HepG2 (cell line): ENCODE measurements around the gene TFPI. TPM values are rescaled to one million over a fixed set of nuclear protein-coding genes. Genes with fewer than 3 reads are reported as not detected.

Experiments used
- CEBPG ChIP-seq: IDR thresholded peaks from 2 replicates; pipeline ENCODE4 v1.6.1; 2016
- ELF3 ChIP-seq: IDR thresholded peaks from 2 replicates; pipeline ENCODE4 v1.6.1; 2016; ENCODE audit warnings: missing genetic modification reagents, missing compliant biosample characterization
- FOXA3 ChIP-seq: IDR thresholded peaks from 2 replicates; pipeline ENCODE4 v1.6.1; 2016; ENCODE audit warnings: missing genetic modification reagents, missing compliant biosample characterization
- HMG20B ChIP-seq: conservative IDR thresholded peaks from 2 replicates; pipeline ENCODE4 v1.6.1; 2016; ENCODE audit warnings: missing genetic modification reagents, missing compliant biosample characterization
- ISL2 ChIP-seq: sonication (generic); formaldehyde crosslinking; IDR thresholded peaks from 2 replicates; pipeline ENCODE4 v1.5.0; 2020; ENCODE audit warnings: missing genetic modification reagents
- POGZ ChIP-seq: sonication (generic); formaldehyde crosslinking; IDR thresholded peaks from 2 replicates; pipeline ENCODE4 v1.4.0; 2020; ENCODE audit warnings: mild to moderate bottlenecking, missing genetic modification reagents
- RARA ChIP-seq: IDR thresholded peaks from 2 replicates; pipeline ENCODE4 v1.6.1; 2016; ENCODE audit warnings: missing genetic modification reagents, missing compliant biosample characterization
- RXRB ChIP-seq: IDR thresholded peaks from 2 replicates; pipeline ENCODE4 v1.6.1; 2016; ENCODE audit warnings: borderline replicate concordance, missing genetic modification reagents, missing compliant biosample characterization
- SOX5 ChIP-seq: IDR thresholded peaks from 2 replicates; pipeline ENCODE4 v1.6.1; 2016; ENCODE audit warnings: borderline replicate concordance
- TEAD3 ChIP-seq: optimal IDR thresholded peaks from 2 replicates; pipeline ENCODE3; 2016; ENCODE audit warnings: borderline replicate concordance
- ZNF24 ChIP-seq: fragments of 450-650 bp; IDR thresholded peaks from 2 replicates; pipeline ENCODE4 v1.6.1; 2017; ENCODE audit warnings: antibody characterized with exemption, mild to moderate bottlenecking
- ZSCAN31 ChIP-seq: sonication (generic); formaldehyde crosslinking; IDR thresholded peaks from 2 replicates; pipeline ENCODE4 v1.5.0; 2020; ENCODE audit warnings: low read depth, mild to moderate bottlenecking, missing genetic modification reagents
- polyA plus RNA-seq, 8 experiments: library from polyadenylated mRNA; depleted of rRNA in 3 of 8; stranded (reverse) in 7 of 8; unstranded in 1 of 8; fragments of >200 nt; fragmentation: Illumina TruSeq in 4 of 8; extraction: Trizol in 4 of 8; gene quantifications; 2 replicates each; pipeline versions ENCODE4 v1.2.1 to v1.2.3, GENCODE V29; 2011 to 2016; ENCODE audit warnings: low read depth in 4 of 8, missing spikeins in 1 of 8, mixed read lengths in 1 of 8; ENCODE audit not compliant: insufficient read depth in 1 of 8
- total RNA-seq, 5 experiments: library from RNA; depleted of rRNA; stranded (reverse); fragments of >200 nt; fragmentation: Illumina TruSeq; extraction: Trizol; gene quantifications; 2 replicates each; pipeline ENCODE4 v1.2.3, GENCODE V29; 2016; ENCODE audit warnings: low read depth in 1 of 5
- TF ChIP-seq, protein P1 (sequence below): IDR thresholded peaks from 2 replicates; pipeline ENCODE4 v1.6.1; 2016; ENCODE audit warnings: low read depth, missing genetic modification reagents, missing compliant biosample characterization
- TF ChIP-seq, protein P2 (sequence below): sonication (generic); formaldehyde crosslinking; conservative IDR thresholded peaks from 2 replicates; pipeline ENCODE4 v1.4.0; 2020; ENCODE audit warnings: mild to moderate bottlenecking, missing genetic modification reagents, moderate library complexity
- TF ChIP-seq, protein P3 (sequence below): IDR thresholded peaks from 2 replicates; pipeline ENCODE4 v1.4.0; 2020; ENCODE audit warnings: mild to moderate bottlenecking, missing genetic modification reagents

TFPI gene
- total and polyA plus RNA-seq, 2 of the 13 experiments (the other 11 are each of a cell fraction or from before 2014, with no cell fraction given): 301 to 436 TPM

- TF ChIP-seq, protein P1, sequence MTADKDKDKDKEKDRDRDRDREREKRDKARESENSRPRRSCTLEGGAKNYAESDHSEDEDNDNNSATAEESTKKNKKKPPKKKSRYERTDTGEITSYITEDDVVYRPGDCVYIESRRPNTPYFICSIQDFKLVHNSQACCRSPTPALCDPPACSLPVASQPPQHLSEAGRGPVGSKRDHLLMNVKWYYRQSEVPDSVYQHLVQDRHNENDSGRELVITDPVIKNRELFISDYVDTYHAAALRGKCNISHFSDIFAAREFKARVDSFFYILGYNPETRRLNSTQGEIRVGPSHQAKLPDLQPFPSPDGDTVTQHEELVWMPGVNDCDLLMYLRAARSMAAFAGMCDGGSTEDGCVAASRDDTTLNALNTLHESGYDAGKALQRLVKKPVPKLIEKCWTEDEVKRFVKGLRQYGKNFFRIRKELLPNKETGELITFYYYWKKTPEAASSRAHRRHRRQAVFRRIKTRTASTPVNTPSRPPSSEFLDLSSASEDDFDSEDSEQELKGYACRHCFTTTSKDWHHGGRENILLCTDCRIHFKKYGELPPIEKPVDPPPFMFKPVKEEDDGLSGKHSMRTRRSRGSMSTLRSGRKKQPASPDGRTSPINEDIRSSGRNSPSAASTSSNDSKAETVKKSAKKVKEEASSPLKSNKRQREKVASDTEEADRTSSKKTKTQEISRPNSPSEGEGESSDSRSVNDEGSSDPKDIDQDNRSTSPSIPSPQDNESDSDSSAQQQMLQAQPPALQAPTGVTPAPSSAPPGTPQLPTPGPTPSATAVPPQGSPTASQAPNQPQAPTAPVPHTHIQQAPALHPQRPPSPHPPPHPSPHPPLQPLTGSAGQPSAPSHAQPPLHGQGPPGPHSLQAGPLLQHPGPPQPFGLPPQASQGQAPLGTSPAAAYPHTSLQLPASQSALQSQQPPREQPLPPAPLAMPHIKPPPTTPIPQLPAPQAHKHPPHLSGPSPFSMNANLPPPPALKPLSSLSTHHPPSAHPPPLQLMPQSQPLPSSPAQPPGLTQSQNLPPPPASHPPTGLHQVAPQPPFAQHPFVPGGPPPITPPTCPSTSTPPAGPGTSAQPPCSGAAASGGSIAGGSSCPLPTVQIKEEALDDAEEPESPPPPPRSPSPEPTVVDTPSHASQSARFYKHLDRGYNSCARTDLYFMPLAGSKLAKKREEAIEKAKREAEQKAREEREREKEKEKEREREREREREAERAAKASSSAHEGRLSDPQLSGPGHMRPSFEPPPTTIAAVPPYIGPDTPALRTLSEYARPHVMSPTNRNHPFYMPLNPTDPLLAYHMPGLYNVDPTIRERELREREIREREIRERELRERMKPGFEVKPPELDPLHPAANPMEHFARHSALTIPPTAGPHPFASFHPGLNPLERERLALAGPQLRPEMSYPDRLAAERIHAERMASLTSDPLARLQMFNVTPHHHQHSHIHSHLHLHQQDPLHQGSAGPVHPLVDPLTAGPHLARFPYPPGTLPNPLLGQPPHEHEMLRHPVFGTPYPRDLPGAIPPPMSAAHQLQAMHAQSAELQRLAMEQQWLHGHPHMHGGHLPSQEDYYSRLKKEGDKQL (CRISPR knock-in tag): peak; percentile 42; the same call in 1 of the 2 replicates
- TF ChIP-seq ELF3 (CRISPR knock-in tag) (peak; percentile 53; the same call in 1 of the 2 replicates), ZNF24 (0 out of 2 replicates have a peak, but pooled peaks have one; percentile 12), RARA (CRISPR knock-in tag) (peak; percentile 76), POGZ (CRISPR knock-in tag) (0 out of 2 replicates have a peak, but pooled peaks have one; percentile 56), RXRB (peak; percentile 72), ISL2 (CRISPR knock-in tag) (peak; percentile 92), HMG20B (CRISPR knock-in tag) (0 out of 2 replicates have a peak, but pooled peaks have one; percentile 43), FOXA3 (peak; percentile 67), TEAD3 (peak; percentile 65), CEBPG (peak; percentile 42; the same call in 1 of the 2 replicates), ZSCAN31 (peak; percentile 40; the same call in 1 of the 2 replicates), SOX5 (CRISPR knock-in tag) (peak; percentile 89; the same call in 1 of the 2 replicates)
- TF ChIP-seq, protein P2, sequence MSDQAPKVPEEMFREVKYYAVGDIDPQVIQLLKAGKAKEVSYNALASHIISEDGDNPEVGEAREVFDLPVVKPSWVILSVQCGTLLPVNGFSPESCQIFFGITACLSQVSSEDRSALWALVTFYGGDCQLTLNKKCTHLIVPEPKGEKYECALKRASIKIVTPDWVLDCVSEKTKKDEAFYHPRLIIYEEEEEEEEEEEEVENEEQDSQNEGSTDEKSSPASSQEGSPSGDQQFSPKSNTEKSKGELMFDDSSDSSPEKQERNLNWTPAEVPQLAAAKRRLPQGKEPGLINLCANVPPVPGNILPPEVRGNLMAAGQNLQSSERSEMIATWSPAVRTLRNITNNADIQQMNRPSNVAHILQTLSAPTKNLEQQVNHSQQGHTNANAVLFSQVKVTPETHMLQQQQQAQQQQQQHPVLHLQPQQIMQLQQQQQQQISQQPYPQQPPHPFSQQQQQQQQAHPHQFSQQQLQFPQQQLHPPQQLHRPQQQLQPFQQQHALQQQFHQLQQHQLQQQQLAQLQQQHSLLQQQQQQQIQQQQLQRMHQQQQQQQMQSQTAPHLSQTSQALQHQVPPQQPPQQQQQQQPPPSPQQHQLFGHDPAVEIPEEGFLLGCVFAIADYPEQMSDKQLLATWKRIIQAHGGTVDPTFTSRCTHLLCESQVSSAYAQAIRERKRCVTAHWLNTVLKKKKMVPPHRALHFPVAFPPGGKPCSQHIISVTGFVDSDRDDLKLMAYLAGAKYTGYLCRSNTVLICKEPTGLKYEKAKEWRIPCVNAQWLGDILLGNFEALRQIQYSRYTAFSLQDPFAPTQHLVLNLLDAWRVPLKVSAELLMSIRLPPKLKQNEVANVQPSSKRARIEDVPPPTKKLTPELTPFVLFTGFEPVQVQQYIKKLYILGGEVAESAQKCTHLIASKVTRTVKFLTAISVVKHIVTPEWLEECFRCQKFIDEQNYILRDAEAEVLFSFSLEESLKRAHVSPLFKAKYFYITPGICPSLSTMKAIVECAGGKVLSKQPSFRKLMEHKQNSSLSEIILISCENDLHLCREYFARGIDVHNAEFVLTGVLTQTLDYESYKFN (CRISPR knock-in tag): peak; percentile 70
- TF ChIP-seq, protein P3, sequence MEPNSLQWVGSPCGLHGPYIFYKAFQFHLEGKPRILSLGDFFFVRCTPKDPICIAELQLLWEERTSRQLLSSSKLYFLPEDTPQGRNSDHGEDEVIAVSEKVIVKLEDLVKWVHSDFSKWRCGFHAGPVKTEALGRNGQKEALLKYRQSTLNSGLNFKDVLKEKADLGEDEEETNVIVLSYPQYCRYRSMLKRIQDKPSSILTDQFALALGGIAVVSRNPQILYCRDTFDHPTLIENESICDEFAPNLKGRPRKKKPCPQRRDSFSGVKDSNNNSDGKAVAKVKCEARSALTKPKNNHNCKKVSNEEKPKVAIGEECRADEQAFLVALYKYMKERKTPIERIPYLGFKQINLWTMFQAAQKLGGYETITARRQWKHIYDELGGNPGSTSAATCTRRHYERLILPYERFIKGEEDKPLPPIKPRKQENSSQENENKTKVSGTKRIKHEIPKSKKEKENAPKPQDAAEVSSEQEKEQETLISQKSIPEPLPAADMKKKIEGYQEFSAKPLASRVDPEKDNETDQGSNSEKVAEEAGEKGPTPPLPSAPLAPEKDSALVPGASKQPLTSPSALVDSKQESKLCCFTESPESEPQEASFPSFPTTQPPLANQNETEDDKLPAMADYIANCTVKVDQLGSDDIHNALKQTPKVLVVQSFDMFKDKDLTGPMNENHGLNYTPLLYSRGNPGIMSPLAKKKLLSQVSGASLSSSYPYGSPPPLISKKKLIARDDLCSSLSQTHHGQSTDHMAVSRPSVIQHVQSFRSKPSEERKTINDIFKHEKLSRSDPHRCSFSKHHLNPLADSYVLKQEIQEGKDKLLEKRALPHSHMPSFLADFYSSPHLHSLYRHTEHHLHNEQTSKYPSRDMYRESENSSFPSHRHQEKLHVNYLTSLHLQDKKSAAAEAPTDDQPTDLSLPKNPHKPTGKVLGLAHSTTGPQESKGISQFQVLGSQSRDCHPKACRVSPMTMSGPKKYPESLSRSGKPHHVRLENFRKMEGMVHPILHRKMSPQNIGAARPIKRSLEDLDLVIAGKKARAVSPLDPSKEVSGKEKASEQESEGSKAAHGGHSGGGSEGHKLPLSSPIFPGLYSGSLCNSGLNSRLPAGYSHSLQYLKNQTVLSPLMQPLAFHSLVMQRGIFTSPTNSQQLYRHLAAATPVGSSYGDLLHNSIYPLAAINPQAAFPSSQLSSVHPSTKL: peak; percentile 86
Observed at GRCh38 chr2:187517750-187518361, 36.4 kb downstream of the TFPI start (continued).
